ENCODE results near the gene TACC2. TPM values are rescaled to one million over a fixed set of nuclear protein-coding genes. Genes with fewer than 3 reads are reported as not detected.

The TACC2 gene
- total and polyA plus RNA-seq, 8 donors, result 17.9 to 43.6 (median 23.6) TPM

DNA sequence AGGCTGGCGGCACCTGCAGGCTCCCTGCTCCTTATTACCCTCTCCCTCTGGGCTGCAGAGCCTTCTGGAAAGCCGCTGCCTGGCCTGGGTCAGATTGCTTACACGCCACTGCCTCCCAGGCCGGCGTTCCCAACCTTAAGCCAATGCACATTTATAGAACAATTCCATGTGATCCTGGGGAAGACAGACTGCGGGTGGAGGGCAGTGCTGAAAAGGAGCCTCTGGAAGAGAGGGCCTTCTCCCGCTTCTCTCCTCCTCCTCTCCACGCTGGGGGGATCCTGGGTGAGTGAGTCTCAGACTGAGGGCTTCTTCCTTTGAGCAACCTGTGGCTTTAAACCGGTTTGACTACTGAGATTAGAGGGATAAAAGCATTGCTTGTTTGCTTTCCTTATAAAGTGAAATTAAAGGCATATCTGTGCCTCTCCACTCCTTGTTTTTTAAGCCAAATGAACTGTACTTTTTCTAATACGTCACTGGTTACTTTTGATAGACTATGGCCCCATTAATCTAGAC lies 5.5 kb downstream of the TACC2 start:
- intact Hi-C loops (cut with DNase I), result no loop called here
- peak overlapping the region; percentile 79 to 91 (median 86) for H3K27ac ChIP-seq
- no peaks in the 10 kb centered on the region for H3K36me3 ChIP-seq
- DNase-seq (peak; percentile 47 to 79 (median 62)), FAIRE-seq (no peak), ATAC-seq (peak; percentile 70 to 85 (median 80))
- TF ChIP-seq, protein P1, sequence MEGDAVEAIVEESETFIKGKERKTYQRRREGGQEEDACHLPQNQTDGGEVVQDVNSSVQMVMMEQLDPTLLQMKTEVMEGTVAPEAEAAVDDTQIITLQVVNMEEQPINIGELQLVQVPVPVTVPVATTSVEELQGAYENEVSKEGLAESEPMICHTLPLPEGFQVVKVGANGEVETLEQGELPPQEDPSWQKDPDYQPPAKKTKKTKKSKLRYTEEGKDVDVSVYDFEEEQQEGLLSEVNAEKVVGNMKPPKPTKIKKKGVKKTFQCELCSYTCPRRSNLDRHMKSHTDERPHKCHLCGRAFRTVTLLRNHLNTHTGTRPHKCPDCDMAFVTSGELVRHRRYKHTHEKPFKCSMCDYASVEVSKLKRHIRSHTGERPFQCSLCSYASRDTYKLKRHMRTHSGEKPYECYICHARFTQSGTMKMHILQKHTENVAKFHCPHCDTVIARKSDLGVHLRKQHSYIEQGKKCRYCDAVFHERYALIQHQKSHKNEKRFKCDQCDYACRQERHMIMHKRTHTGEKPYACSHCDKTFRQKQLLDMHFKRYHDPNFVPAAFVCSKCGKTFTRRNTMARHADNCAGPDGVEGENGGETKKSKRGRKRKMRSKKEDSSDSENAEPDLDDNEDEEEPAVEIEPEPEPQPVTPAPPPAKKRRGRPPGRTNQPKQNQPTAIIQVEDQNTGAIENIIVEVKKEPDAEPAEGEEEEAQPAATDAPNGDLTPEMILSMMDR (IDR thresholded peaks at IDR 0.05), result no peak
- no peaks in the 10 kb centered on the region for H3K9me3 ChIP-seq
- peak overlapping the region in 2 of 4 donors; percentile 3 to 23 for H3K4me3 ChIP-seq
- 7 to 11% methylated on average over 10 of the region's 10 CpGs for WGBS, 2 donors
- peaks cover 16 to 29% (median 27%) of the 10 kb centered on the region in 3 donors for H3K4me1 ChIP-seq
- no peaks in the 10 kb centered on the region for H3K27me3 ChIP-seq

DNA sequence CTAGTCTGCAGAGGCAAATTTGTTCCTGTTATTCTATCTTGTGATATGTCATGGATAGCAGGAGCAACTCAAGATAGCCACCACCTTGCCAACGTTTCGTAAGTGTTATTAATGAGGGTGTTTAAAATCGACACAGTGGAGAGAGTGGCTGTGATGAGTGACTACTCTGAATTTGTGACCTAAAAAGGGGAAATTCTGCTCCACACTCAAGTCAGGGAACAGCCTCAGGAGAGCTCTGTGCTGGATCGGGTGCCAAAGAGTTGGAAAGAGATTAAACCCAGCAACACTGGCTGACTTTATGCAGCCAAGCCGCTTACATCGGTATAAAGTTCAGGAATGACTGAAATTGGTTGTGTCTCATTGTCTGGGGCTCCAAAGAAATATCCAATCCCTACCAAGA lies 9.5 kb downstream of the TACC2 start:
- TF ChIP-seq, protein P1 (IDR thresholded peaks at IDR 0.05), result no peak
- intact Hi-C loops (cut with DNase I), result no loop called here
- no peak overlapping the region for H3K4me3 ChIP-seq
- FAIRE-seq (no peak), DNase-seq (no peak), ATAC-seq (no peak)
- no peak overlapping the region for H3K27ac ChIP-seq
- WGBS, 2 donors, result 47 to 65% methylated on average over 6 of the region's 6 CpGs
- H3K4me1 ChIP-seq, result peaks cover 12 to 19% (median 16%) of the 10 kb centered on the region in 3 donors
- no peaks in the 10 kb centered on the region for H3K36me3 ChIP-seq
- H3K27me3 ChIP-seq, result no peaks in the 10 kb centered on the region
- no peaks in the 10 kb centered on the region for H3K9me3 ChIP-seq

DNA sequence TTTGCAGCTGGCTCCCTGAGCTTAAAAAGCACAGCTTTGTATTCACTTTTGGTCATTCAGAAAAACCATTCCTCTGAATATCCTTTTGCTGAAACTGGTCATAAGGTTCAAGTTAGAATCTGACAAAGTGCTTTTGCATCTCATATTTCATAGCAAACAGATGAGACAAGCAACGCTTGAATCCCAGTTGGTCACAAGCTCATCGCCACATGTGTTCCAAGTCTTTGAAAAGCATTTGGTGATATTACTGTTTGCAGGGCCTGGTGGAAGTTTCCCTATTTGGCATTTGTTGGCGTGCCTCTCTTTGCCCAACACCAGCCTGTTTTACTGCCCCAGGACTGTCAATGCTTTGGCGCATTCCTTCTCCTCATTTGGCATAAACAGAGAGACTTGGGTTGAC lies 10.3 kb downstream of the TACC2 start:
- intact Hi-C loops (cut with DNase I), result no loop called here
- WGBS, 2 donors, result 96 to 98% methylated on average over 4 of the region's 4 CpGs
- H3K4me3 ChIP-seq, result no peak overlapping the region
- no peaks in the 10 kb centered on the region for H3K27me3 ChIP-seq
- H3K36me3 ChIP-seq, result no peaks in the 10 kb centered on the region
- no peak overlapping the region for H3K27ac ChIP-seq
- FAIRE-seq (no peak), ATAC-seq (no peak), DNase-seq (no peak)
- peaks cover 4 to 11% (median 8%) of the 10 kb centered on the region in 3 donors for H3K4me1 ChIP-seq
- H3K9me3 ChIP-seq, result no peaks in the 10 kb centered on the region
- TF ChIP-seq, protein P1 (IDR thresholded peaks at IDR 0.05), result no peak

DNA sequence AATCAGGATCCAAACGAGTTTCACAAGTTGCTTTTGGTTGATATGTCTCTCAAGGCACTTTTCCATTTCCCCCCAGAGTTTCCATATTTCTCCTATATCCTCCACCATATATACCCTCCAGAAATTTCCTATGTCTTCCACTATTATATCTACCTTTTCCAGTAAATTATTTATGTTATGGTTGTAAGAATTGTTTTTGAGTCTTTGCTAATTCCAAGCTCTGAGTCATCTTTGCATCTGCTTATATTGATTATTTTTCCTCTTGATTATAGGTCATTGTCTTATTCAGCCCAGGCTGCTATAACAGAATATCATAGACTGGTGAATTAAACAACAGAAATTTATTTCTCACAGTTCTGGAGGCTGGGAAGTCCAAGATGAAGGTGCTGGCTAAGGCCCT lies 12.7 kb downstream of the TACC2 start:
- DNase-seq (no peak), ATAC-seq (no peak), FAIRE-seq (no peak)
- TF ChIP-seq, protein P1 (IDR thresholded peaks at IDR 0.05), result no peak
- WGBS, 2 donors, result 58 to 68% methylated on average over 1 of the region's 1 CpG
- Histone ChIP-seq H3K9me3 (no peaks in the 10 kb centered on the region), H3K4me3 (no peak overlapping the region), H3K27me3 (no peaks in the 10 kb centered on the region), H3K4me1 (no peaks in the 10 kb centered on the region), H3K36me3 (no peaks in the 10 kb centered on the region), H3K27ac (no peak overlapping the region)
- intact Hi-C loops (cut with DNase I), result no loop called here

DNA sequence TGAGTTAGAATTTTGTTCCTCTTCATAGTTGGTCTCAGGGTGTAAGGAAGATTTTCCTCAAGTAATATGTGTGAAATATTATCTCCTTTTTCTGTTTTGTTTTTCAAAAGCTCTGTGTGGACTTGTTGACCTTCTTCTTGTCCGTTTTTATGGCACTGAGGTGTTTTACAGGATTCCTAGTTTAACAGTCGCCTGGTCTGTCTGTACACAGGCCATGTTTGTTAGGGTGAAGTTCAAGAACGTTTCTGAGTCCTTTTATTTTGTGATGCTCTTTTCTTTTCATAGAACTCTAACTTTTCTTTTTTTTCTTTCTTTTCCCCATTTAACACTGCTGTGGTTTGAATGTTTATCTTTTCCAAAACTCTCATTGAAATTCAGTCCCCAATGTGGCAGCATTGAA lies 18.5 kb downstream of the TACC2 start:
- H3K36me3 ChIP-seq, result no peaks in the 10 kb centered on the region
- no peaks in the 10 kb centered on the region for H3K27me3 ChIP-seq
- no peaks in the 10 kb centered on the region for H3K9me3 ChIP-seq
- TF ChIP-seq, protein P1 (IDR thresholded peaks at IDR 0.05), result no peak
- no peak overlapping the region for H3K27ac ChIP-seq
- FAIRE-seq (no peak), DNase-seq (no peak), ATAC-seq (no peak)
- H3K4me3 ChIP-seq, result no peak overlapping the region
- intact Hi-C loops (cut with DNase I), result no loop called here
- WGBS, 2 donors, result 26 to 55% methylated on average over 3 of the region's 3 CpGs
- H3K4me1 ChIP-seq, result no peaks in the 10 kb centered on the region

Measured in pancreas (tissue), 10 donors.